Stimulated activated CD8-positive, alpha-beta memory T cell treated with anti-CD3 and anti-CD28 coated beads, Interleukin-2, amount 100 ng/mL, for 1 hour (primary cell): ENCODE data around the gene FBXO36.

ENCODE experiments used
- DNase-seq, 2 donors: peaks; one replicate each; pipeline ENCODE4 v3.0.0-alpha.2; 2020; ENCODE audit warnings: low read depth in 2 of 2

FBXO36 gene

DNA sequence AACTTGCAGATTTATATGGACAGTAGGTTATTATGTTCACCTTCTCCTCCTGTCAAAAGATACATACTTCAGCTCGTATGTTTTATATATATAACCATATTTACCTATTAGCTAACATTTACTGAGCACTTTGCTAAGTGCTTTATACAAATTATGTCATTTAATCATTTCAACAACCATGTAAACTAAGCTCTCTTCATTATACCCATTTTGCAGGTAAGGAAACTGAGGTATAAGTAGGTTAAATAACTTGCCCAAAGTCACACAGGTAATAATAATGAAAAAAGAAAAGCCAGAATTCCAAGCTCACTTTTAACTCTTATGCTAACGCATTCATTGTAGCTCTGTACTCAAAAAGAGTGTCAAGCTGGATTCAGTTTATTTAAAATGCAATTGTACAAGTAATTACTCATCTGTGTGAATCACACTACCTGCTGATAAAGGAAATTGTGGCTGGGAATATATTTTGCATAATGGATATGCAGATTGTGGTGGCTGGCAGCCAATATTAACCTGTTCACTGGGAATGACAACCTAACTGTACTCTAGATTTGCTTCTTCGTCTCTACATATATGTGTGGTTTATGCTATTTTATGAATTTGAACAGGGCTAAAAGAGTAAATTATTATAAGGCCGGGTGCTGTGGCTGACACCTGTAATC is 125.8 kb downstream of the FBXO36 start:
- DNase-seq: no peak

DNA sequence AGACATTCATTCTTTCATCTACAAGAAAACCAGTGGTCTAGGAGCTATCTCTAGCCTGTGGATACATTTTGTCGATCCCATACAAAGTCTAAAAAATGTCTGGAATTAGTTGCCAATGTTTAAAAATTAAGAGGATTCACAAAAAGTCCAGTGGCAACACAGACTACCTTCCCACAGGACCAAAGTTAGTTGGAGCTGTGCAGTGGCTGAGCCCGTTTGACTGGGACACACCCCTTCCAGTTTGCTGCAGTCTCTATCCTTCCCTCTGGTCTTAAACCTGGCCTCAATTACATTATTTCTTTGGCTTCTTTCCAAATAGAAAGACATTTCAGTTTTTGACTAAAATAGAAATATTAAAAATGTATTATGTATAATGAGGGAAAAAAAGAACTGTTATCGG is 127.8 kb downstream of the FBXO36 start:
- no peak for DNase-seq

DNA sequence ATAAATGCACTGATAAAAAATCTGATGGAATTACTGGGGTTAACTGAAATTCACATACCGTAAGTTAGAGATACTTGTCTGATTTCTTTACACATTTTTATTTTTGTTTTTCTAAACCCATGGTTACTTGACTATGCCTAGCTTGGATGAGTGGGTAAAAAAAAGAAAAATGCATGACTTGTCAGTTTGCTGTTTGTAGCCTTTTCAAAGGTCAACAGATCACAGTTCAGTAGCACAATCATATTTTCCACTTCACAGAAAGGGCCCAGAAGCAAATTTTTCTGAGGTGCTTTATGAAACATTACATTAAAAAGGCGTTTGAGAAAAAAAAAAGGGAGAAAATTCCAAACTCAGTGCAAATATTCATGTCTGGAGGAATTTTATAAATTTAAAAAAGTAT is 130.0 kb downstream of the FBXO36 start:
- DNase-seq: no peak

DNA sequence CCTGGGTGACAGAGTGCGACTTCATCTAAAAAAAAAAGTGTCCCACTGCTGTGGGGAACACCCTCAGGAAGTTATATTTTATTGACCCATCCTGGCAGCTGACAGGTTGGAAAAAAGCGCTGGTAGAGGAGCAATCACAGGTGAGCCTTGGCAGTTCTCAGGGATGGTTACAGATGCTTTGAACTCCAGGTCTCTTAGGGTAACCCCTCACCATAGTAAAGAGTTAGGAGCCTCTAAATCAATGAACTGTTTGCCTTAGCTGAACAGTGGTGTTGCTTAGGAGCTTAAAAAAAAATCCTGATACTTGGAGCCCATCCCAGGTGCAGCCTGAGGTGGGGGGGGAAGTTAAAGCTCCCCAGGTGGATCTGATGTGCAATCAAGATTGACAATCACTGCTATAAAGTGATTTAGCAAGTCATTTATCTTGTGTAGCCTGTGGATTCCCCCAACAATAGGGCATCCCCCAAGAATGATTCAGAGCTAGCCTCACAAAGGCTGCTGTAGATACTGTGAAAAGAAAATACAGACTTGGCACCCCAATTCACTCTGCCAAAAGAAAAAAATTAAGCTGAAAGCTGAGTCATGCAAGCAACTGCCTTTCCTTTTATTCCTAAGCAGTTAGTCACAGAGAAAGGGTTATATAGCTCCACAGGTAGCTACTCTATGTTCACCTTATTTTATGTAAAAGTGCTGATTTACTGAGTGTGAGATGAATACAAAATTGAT is 131.6 kb downstream of the FBXO36 start:
- no peak for DNase-seq

DNA sequence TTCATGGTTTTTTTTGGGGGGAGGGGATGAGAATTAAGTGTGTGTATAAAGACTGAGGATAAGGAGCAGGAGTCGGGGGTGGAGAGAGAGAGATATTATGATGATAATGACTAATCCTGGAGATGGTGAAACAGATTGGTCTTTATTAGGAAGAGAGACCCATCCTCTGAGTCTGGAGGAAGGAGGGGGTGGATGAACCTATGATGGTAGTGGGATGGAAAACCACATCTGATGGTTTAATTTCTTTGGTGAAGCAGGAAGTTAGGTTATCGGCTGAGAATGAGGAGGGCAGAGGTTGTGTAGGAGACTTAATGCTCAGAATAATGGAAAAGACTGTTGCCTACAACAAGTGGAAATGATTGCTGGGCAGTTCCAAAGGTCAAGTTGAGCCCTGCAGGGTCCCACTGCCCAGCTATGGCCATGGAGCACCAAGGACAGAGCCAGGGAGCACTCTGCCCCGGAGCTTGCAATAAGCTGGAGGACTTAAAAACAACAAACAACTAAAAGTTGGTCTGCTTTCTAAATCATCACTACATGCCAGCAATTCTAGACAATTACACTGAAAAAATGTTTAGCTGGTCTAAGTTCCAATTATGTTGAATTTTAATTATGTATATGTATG is 138.5 kb downstream of the FBXO36 start:
- DNase-seq: no peak
